ENCODE data around the gene SLC9C1. TPM values are rescaled to one million over a fixed set of nuclear protein-coding genes. Genes with fewer than 3 reads are reported as not detected.
A peak's percentile ranks its signal among the peaks of the same experiment; 100 is the strongest.

The SLC9C1 gene
- polyA plus RNA-seq, 4 donors, result 0.47 to 1.2 (median 0.65) TPM

- DNase-seq (ENCODE audit: low read depth in 4 of 4, low spot score in 2 of 4), result no peak
These were observed 159.5 kb downstream of the SLC9C1 start for GRCh38 chr3:112134335-112135124.

- DNase-seq (ENCODE audit: low read depth in 4 of 4, low spot score in 2 of 4), result no peak
These were observed 160.2 kb downstream of the SLC9C1 start for GRCh38 chr3:112133626-112134334.

- DNase-seq (ENCODE audit: low read depth in 4 of 4, low spot score in 2 of 4), result no peak
These were observed 161.0 kb downstream of the SLC9C1 start, which contains the start of gene GCSAM for GRCh38 chr3:112132975-112133448. TSS of gene GCSAM (minus strand) at chr3:112133248. CDS start at chr3:112133120, 128 bp downstream.

- DNase-seq (ENCODE audit: low read depth in 4 of 4, low spot score in 2 of 4), result no peak
These were observed 161.5 kb downstream of the SLC9C1 start for GRCh38 chr3:112132554-112132953.

- DNase-seq (ENCODE audit: low read depth in 4 of 4, low spot score in 2 of 4), result no peak
These were observed 161.9 kb downstream of the SLC9C1 start for GRCh38 chr3:112132088-112132487.

GRCh38 chr3:112131111-112131510, 162.9 kb downstream of the SLC9C1 start:
- DNase-seq (ENCODE audit: low read depth in 4 of 4, low spot score in 2 of 4), result no peak

- DNase-seq (ENCODE audit: low read depth in 4 of 4, low spot score in 2 of 4), result no peak
These were observed 163.4 kb downstream of the SLC9C1 start for GRCh38 chr3:112130638-112130993.

GRCh38 chr3:112129925-112130637, 163.9 kb downstream of the SLC9C1 start:
- DNase-seq (ENCODE audit: low read depth in 4 of 4, low spot score in 2 of 4), result no peak

GRCh38 chr3:112128843-112129727, 164.9 kb downstream of the SLC9C1 start:
- DNase-seq (ENCODE audit: low read depth in 4 of 4, low spot score in 2 of 4), result no peak

- no peak for DNase-seq (ENCODE audit: low read depth in 4 of 4, low spot score in 2 of 4)
These were observed 166.2 kb downstream of the SLC9C1 start for GRCh38 chr3:112127522-112128494.

GRCh38 chr3:112126511-112126911, 167.5 kb downstream of the SLC9C1 start:
- peak in 2 of 4 donors; percentile 55 to 56 for DNase-seq (ENCODE audit: low read depth in 4 of 4, low spot score in 2 of 4)

- DNase-seq (ENCODE audit: low read depth in 4 of 4, low spot score in 2 of 4), result no peak
These were observed 169.0 kb downstream of the SLC9C1 start for GRCh38 chr3:112124907-112125607.

- no peak for DNase-seq (ENCODE audit: low read depth in 4 of 4, low spot score in 2 of 4)
These were observed 170.5 kb downstream of the SLC9C1 start for GRCh38 chr3:112123548-112123947.

GRCh38 chr3:112122870-112123269, 171.1 kb downstream of the SLC9C1 start:
- DNase-seq (ENCODE audit: low read depth in 4 of 4, low spot score in 2 of 4), result no peak

- DNase-seq (ENCODE audit: low read depth in 4 of 4, low spot score in 2 of 4), result no peak
These were observed 172.2 kb downstream of the SLC9C1 start for GRCh38 chr3:112121577-112122547.

- DNase-seq (ENCODE audit: low read depth in 4 of 4, low spot score in 2 of 4), result no peak
These were observed 173.8 kb downstream of the SLC9C1 start for GRCh38 chr3:112119962-112120836.
